ENCODE data around the gene TTC34. TPM values are rescaled to one million over a fixed set of nuclear protein-coding genes. Genes with fewer than 3 reads are reported as not detected.
A peak's percentile ranks its signal among the peaks of the same experiment; 100 is the strongest.
"Not testable (repeated sequence)": the region's sequence is repeated elsewhere in the genome, so short reads cannot be mapped to it uniquely, and the experiment has no call there.

Gene TTC34
- total RNA-seq, 1 donor from 2014 or later = 3.6 TPM

- Mint-ChIP-seq H3K4me1 (no peaks in the 10 kb centered on the region), H3K27me3 (ENCODE audit: low read depth) (no peaks in the 10 kb centered on the region), H3K9me3 (peaks cover 55% of the 10 kb centered on the region), H3K36me3 (peaks cover 15% of the 10 kb centered on the region), H3K27ac (no peak overlapping the region), H3K4me3 (no peak overlapping the region)
- TF ChIP-seq CTCF (IDR thresholded peaks at IDR 0.05; ENCODE audit: unreplicated experiment) = no peak
- peak in 1 of 2 experiments; percentile 19 for DNase-seq (ENCODE audit: low spot score in 2 of 2, unreplicated experiment in 2 of 2)
These were observed 17.8 kb downstream of the TTC34 start for GRCh38 chr1:2783435-2784397.

DNA sequence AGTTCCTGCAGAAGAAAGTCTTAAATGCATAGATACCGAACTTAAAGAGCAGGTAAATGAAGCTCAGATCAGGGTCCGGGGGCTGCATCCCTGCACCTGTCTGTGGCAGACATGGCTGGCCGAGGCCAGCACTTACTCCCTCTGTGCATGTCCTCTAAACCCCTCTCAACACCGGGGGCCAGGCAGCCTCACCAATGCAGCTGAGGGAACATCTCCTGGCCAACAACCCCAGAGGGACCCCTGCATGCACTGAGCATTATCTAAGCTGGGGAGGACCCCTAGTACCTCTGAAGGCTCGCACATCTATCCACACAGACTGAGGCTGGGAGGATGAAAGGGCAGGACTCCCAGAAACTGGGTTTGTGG, 18.4 kb downstream of the TTC34 start:
- H3K9me3 Mint-ChIP-seq = peaks cover 54% of the 10 kb centered on the region

DNA sequence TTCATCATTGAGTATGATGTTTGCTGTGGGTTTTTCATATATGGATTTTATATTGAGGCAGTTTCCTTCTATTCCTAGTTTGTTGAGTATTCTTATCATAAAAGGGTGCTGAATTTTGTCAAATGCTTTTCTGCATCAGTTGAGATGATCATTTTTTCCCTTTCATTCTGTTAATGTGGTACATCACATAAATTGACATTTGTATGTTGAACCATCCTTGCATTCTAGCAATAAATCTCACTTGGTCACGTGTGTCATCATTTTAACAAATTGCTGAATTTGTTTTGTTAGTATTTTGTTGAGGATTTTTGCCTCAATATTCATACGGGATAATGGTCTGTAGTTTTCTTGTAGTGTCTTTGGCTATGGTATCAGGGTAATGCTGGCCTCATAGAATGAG, 19.9 kb downstream of the TTC34 start:
- H3K36me3 Mint-ChIP-seq = peaks cover 14% of the 10 kb centered on the region
- no peaks in the 10 kb centered on the region for H3K4me1 Mint-ChIP-seq
- H3K9me3 Mint-ChIP-seq = peaks cover 50% of the 10 kb centered on the region
- no peaks in the 10 kb centered on the region for H3K27me3 Mint-ChIP-seq (ENCODE audit: low read depth)
- no peak for DNase-seq (ENCODE audit: low spot score in 2 of 2, unreplicated experiment in 2 of 2)
- H3K27ac Mint-ChIP-seq = no peak overlapping the region
- no peak for TF ChIP-seq CTCF (IDR thresholded peaks at IDR 0.05; ENCODE audit: unreplicated experiment)
- H3K4me3 Mint-ChIP-seq = no peak overlapping the region

More for the DNA sequence above, 18.4 kb downstream of the TTC34 start:
- TF ChIP-seq CTCF (IDR thresholded peaks at IDR 0.05; ENCODE audit: unreplicated experiment) = no peak
- Mint-ChIP-seq H3K27ac (no peak overlapping the region), H3K4me1 (no peaks in the 10 kb centered on the region), H3K36me3 (peaks cover 17% of the 10 kb centered on the region), H3K27me3 (ENCODE audit: low read depth) (no peaks in the 10 kb centered on the region), H3K4me3 (no peak overlapping the region)
- no peak for DNase-seq (ENCODE audit: low spot score in 2 of 2, unreplicated experiment in 2 of 2)

DNA sequence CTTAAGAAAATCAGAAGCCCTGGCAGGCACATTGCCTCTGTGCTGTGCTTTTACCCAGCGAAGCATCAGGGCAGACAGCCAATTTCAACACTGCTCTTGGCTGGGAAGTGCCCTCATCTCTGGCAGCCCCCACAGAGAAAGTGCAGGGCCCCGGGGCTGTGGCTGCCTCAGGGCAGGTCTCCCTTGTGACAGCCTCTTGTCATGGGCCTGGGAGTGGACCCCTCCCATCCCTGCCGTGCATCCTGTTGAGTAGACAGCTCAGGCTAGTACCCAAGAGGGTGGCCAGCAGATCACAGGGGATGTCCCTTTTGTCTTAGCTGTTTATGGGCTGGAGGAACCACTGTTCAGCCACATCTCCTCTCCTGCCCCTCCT, 23.3 kb downstream of the TTC34 start:
- DNase-seq (ENCODE audit: low spot score in 2 of 2, unreplicated experiment in 2 of 2) = no peak
- TF ChIP-seq CTCF (IDR thresholded peaks at IDR 0.05; ENCODE audit: unreplicated experiment) = no peak
- Mint-ChIP-seq H3K27me3 (ENCODE audit: low read depth) (no peaks in the 10 kb centered on the region), H3K36me3 (peaks cover 14% of the 10 kb centered on the region), H3K27ac (no peak overlapping the region), H3K4me1 (no peaks in the 10 kb centered on the region), H3K9me3 (peaks cover 39% of the 10 kb centered on the region), H3K4me3 (no peak overlapping the region)

GRCh38 chr1:2777424-2778219, 23.9 kb downstream of the TTC34 start:
- peaks cover 14% of the 10 kb centered on the region for H3K36me3 Mint-ChIP-seq
- no peak for TF ChIP-seq CTCF (IDR thresholded peaks at IDR 0.05; ENCODE audit: unreplicated experiment)
- no peaks in the 10 kb centered on the region for H3K27me3 Mint-ChIP-seq (ENCODE audit: low read depth)
- no peak overlapping the region for H3K4me3 Mint-ChIP-seq
- H3K4me1 Mint-ChIP-seq = no peaks in the 10 kb centered on the region
- no peak for DNase-seq (ENCODE audit: low spot score in 2 of 2, unreplicated experiment in 2 of 2)
- peaks cover 36% of the 10 kb centered on the region for H3K9me3 Mint-ChIP-seq
- no peak overlapping the region for H3K27ac Mint-ChIP-seq

- not testable (repeated sequence) for H3K4me3 Mint-ChIP-seq; H3K27me3 Mint-ChIP-seq (ENCODE audit: low read depth); H3K4me1 Mint-ChIP-seq; H3K36me3 Mint-ChIP-seq; H3K27ac Mint-ChIP-seq; DNase-seq (ENCODE audit: low spot score in 2 of 2, unreplicated experiment in 2 of 2)
- H3K9me3 Mint-ChIP-seq = peaks cover 15% of the 10 kb centered on the region
These were observed 26.2 kb downstream of the TTC34 start for GRCh38 chr1:2775333-2775732.

DNA sequence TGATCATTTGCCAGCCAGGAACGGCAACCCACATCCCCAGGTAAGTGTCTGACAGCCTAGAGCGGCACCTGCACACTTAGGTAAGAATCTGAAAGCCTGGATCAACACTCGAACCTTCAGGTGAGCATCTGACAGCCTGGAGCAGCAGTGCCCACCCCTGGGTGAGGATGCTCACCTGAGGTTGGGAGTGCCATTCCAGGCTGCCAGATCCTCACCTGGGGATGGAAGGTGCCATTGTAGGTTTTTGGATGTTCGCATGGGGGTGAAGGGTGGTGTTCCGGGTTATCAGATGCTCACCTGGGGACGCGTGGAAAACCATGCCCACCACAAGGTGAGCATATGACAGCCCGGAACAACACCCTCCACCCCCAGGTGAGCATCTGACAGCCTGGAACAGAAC, 33.4 kb downstream of the TTC34 start:
- H3K9me3 Mint-ChIP-seq; H3K27me3 Mint-ChIP-seq (ENCODE audit: low read depth); H3K4me1 Mint-ChIP-seq; DNase-seq (ENCODE audit: low spot score in 2 of 2, unreplicated experiment in 2 of 2); H3K4me3 Mint-ChIP-seq; H3K36me3 Mint-ChIP-seq; H3K27ac Mint-ChIP-seq: not testable (repeated sequence)

- not testable (repeated sequence) for DNase-seq (ENCODE audit: low spot score in 2 of 2, unreplicated experiment in 2 of 2); H3K9me3 Mint-ChIP-seq; H3K36me3 Mint-ChIP-seq; H3K4me3 Mint-ChIP-seq; H3K4me1 Mint-ChIP-seq; H3K27ac Mint-ChIP-seq; H3K27me3 Mint-ChIP-seq (ENCODE audit: low read depth)
These were observed 42.1 kb downstream of the TTC34 start for GRCh38 chr1:2759433-2759832.

Data from mesothelial cell of epicardium (in vitro differentiated cells).